Natural killer cell (primary cell): ENCODE results near the gene RAPGEF3. TPM values are rescaled to one million over a fixed set of nuclear protein-coding genes. Genes with fewer than 3 reads are reported as not detected.
A peak's percentile ranks its signal among the peaks of the same experiment; 100 is the strongest.

Experiments used
- ATAC-seq, 3 donors: fragments of 150-1000 bp in 2 of 3; fragments of 200-7000 bp in 1 of 3; cut with Tn5 transposase; 1 replicate in 1 of 3; 2 replicates in 2 of 3; pipeline ENCODE4 v1.10.0; 2021; ENCODE audit warnings: mild to moderate bottlenecking in 2 of 3, moderate library complexity in 2 of 3
- DNase-seq, 2 donors: peaks; one replicate each; pipeline versions ENCODE4 v3.0.0 to v3.0.0-alpha.2; 2013 to 2021; ENCODE audit warnings: mixed read lengths in 1 of 2
- H3K27ac ChIP-seq: one replicate; pipeline ENCODE4 v1.5.1; 2013; ENCODE audit warnings: mild to moderate bottlenecking, low read length
- H3K27me3 ChIP-seq: one replicate; pipeline ENCODE4 v1.6.1; 2013; ENCODE audit warnings: low read length; ENCODE audit not compliant: control insufficient read depth, insufficient read depth
- H3K36me3 ChIP-seq: one replicate; pipeline ENCODE4 v1.6.1; 2013; ENCODE audit warnings: low read length; ENCODE audit not compliant: control insufficient read depth, insufficient read depth
- H3K4me1 ChIP-seq: one replicate; pipeline ENCODE4 v1.6.1; 2013; ENCODE audit warnings: low read length; ENCODE audit not compliant: control insufficient read depth, insufficient read depth
- H3K4me3 ChIP-seq: one replicate; pipeline ENCODE4 v1.5.1; 2013; ENCODE audit warnings: low read length
- H3K9me3 ChIP-seq: one replicate; pipeline ENCODE4 v1.6.1; 2013; ENCODE audit warnings: low read length; ENCODE audit not compliant: control insufficient read depth, insufficient read depth
- H3K27ac Mint-ChIP-seq, 2 donors: one replicate each; pipeline ENCODE4 v1.8.0; 2022; ENCODE audit warnings: mild to moderate bottlenecking in 2 of 2, mixed read lengths in 2 of 2, moderate library complexity in 1 of 2
- H3K27me3 Mint-ChIP-seq, 2 donors: one replicate each; pipeline ENCODE4 v1.8.0; 2022; ENCODE audit warnings: low read depth in 2 of 2, mixed read lengths in 2 of 2
- H3K36me3 Mint-ChIP-seq: one replicate; pipeline ENCODE4 v1.8.0; 2022; ENCODE audit warnings: mixed read lengths
- H3K4me1 Mint-ChIP-seq, 2 donors: one replicate each; pipeline ENCODE4 v1.8.0; 2022; ENCODE audit warnings: mixed read lengths in 2 of 2
- H3K4me3 Mint-ChIP-seq: one replicate; pipeline ENCODE4 v1.8.0; 2022; ENCODE audit warnings: mild to moderate bottlenecking, moderate library complexity, mixed read lengths
- H3K9me3 Mint-ChIP-seq, 2 donors: one replicate each; pipeline ENCODE4 v1.8.0; 2022; ENCODE audit warnings: mixed read lengths in 2 of 2
- CTCF ChIP-seq: fragments of 200-600 bp; IDR thresholded peaks from one replicate; pipeline ENCODE4 v1.8.0; 2022; ENCODE audit warnings: antibody characterized with exemption
- WGBS: methylation state at CpG from one replicate; pipeline ENCODE4 v1.1.7; 2013; ENCODE audit warnings: missing lambda C conversion rate; ENCODE audit not compliant: insufficient coverage; 5-methylcytosine and 5-hydroxymethylcytosine counted together
- intact Hi-C: fragments of 100-400 bp; cut with micrococcal nuclease; formaldehyde crosslinking; loops from one replicate; pipeline ENCODE4 v1.14.2; 2022
- total RNA-seq, 4 donors: library from RNA; stranded (reverse); fragments of 120-200 nt in 1 of 4; gene quantifications; one replicate each; pipeline versions ENCODE4 v1.2.3 to v1.2.4, GENCODE V29; 2013 to 2022

RAPGEF3 gene
- total RNA-seq, 3 donors from 2014 or later (not counting 1 experiment from before 2014, with no cell fraction given), result 0.23 to 0.73 (median 0.49) TPM

DNA sequence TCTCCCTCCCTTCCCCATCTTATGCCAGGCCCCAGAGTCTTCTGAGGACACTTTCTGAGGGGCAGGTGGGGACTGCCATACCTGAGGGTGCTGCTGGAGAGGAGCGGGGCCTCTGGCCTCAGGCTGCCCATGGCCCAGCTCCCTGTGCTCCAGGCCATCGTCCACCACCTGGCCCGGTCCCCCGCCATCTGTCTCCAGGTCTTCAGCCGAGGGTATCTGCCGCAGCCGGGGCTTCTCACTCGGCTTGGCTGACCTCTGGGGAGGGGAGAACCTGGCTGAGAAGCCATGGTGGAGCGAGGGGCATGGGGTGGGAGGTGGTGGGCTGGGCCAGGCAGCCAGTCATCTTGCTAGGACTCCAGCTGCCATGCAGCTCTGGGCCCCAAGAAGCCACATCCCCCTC, 36.0 kb upstream of the RAPGEF3 start:
- Mint-ChIP-seq H3K4me1 (peaks cover 7 to 18% of the 10 kb centered on the region in 2 donors), H3K27ac (no peak overlapping the region), H3K36me3 (no peaks in the 10 kb centered on the region), H3K4me3 (no peak overlapping the region), H3K9me3 (no peaks in the 10 kb centered on the region), H3K27me3 (no peaks in the 10 kb centered on the region)
- no peak overlapping the region for H3K4me3 ChIP-seq
- H3K27ac ChIP-seq, result no peak overlapping the region
- DNase-seq (no peak), ATAC-seq (no peak)
- no peaks in the 10 kb centered on the region for H3K9me3 ChIP-seq
- peaks cover 18% of the 10 kb centered on the region for H3K4me1 ChIP-seq
- peaks cover 79% of the 10 kb centered on the region for H3K36me3 ChIP-seq
- intact Hi-C loops, result no loop called here
- H3K27me3 ChIP-seq, result no peaks in the 10 kb centered on the region
- WGBS, result 98% methylated on average over 9 of the region's 9 CpGs
- TF ChIP-seq CTCF, result no peak

DNA sequence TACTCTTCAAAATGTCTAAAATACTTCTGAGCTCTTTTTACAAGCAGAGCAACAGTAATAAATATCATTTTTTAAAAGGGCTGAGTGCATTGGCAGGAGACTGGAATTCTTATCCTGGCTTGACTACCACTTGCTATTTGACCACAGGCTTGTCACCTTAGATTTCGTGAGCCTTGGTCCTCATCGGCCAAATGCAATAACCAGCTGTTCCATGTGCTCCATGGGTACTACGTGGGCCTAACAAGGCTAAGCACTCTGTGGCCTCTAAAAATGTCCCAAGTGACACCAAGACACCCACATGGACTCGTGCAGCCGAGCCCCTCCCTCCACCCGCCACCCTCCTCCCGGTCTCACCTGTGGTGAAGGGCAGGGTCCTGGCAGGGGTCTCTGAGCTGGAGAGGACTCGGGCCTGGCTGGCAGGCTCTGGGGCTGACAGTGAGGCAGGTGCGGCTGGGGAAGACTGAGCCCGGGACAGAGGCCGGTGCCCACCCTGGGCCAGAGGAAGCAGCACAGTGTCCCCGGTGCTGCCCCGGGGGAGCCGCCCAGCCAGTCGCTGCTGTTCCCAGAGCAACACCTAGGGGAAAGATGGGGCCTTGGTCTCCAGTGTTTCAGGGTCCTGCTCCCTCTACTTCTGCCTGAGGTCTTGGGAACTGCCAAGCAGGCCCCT, 34.5 kb upstream of the RAPGEF3 start:
- intact Hi-C loops, result no loop called here
- no peak overlapping the region for H3K4me3 Mint-ChIP-seq
- H3K27ac Mint-ChIP-seq, result no peak overlapping the region
- Histone ChIP-seq H3K27me3 (no peaks in the 10 kb centered on the region), H3K36me3 (peaks cover 89% of the 10 kb centered on the region), H3K4me3 (no peak overlapping the region), H3K9me3 (no peaks in the 10 kb centered on the region), H3K4me1 (peaks cover 7% of the 10 kb centered on the region), H3K27ac (no peak overlapping the region)
- peaks cover 8% of the 10 kb centered on the region for H3K36me3 Mint-ChIP-seq
- no peaks in the 10 kb centered on the region for H3K27me3 Mint-ChIP-seq
- WGBS, result 94% methylated on average over 15 of the region's 15 CpGs
- TF ChIP-seq CTCF, result no peak
- ATAC-seq (no peak), DNase-seq (no peak)
- H3K4me1 Mint-ChIP-seq, result peaks cover 7 to 8% of the 10 kb centered on the region in 2 donors
- H3K9me3 Mint-ChIP-seq, result no peaks in the 10 kb centered on the region

DNA sequence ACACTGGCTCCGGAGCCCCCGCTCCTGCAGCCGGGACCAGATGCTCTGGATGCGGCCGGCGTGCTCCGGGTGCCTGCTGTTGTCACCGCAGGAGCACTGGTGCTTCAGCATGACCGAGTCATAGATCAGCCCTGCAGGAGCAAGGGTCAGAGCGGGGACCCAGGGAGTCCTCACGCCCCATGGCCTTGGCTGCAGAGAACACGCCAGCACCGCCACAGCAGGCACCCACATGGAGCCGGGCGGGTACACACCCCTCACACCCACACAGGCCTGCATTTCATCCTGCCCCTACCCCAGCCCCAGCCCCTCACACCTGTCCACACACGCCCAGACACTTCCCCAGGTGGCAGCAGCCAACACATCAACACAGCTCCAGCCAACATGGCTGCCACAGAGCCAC, 33.2 kb upstream of the RAPGEF3 start:
- intact Hi-C loops, result no loop called here
- no peaks in the 10 kb centered on the region for H3K9me3 ChIP-seq
- H3K9me3 Mint-ChIP-seq, result no peaks in the 10 kb centered on the region
- no peak overlapping the region for H3K27ac ChIP-seq
- H3K27me3 ChIP-seq, result no peaks in the 10 kb centered on the region
- H3K36me3 Mint-ChIP-seq, result peaks cover 14% of the 10 kb centered on the region
- H3K4me3 Mint-ChIP-seq, result no peak overlapping the region
- WGBS, result 93% methylated on average over 16 of the region's 16 CpGs
- H3K4me1 Mint-ChIP-seq, result no peaks in the 10 kb centered on the region
- ATAC-seq (no peak), DNase-seq (no peak)
- no peak overlapping the region for H3K4me3 ChIP-seq
- no peak overlapping the region for H3K27ac Mint-ChIP-seq
- TF ChIP-seq CTCF, result no peak
- H3K36me3 ChIP-seq, result peaks cover 92% of the 10 kb centered on the region
- H3K4me1 ChIP-seq, result no peaks in the 10 kb centered on the region
- no peaks in the 10 kb centered on the region for H3K27me3 Mint-ChIP-seq

GRCh38 chr12:47791351-47791746, 32.7 kb upstream of the RAPGEF3 start:
- WGBS, result 97% methylated on average over 14 of the region's 14 CpGs
- Histone ChIP-seq H3K4me3 (no peak overlapping the region), H3K9me3 (no peaks in the 10 kb centered on the region), H3K36me3 (peaks cover 93% of the 10 kb centered on the region), H3K27ac (no peak overlapping the region), H3K4me1 (no peaks in the 10 kb centered on the region), H3K27me3 (no peaks in the 10 kb centered on the region)
- no peak for ATAC-seq
- Mint-ChIP-seq H3K4me3 (no peak overlapping the region), H3K9me3 (no peaks in the 10 kb centered on the region), H3K27ac (peak overlapping the region in 1 of 2 donors; percentile 31), H3K4me1 (no peaks in the 10 kb centered on the region), H3K36me3 (peaks cover 14% of the 10 kb centered on the region), H3K27me3 (no peaks in the 10 kb centered on the region)
- intact Hi-C loops, result no loop called here
- no peak for TF ChIP-seq CTCF
- DNase-seq, result no peak
